Activated CD8-positive, alpha-beta memory T cell treated with anti-CD3 and anti-CD28 coated beads for 36 hours (primary cell): ENCODE measurements around the gene FUT9. TPM values are rescaled to one million over a fixed set of nuclear protein-coding genes. Genes with fewer than 3 reads are reported as not detected.

Experiments used
- CTCF ChIA-PET: fragments of 350-600 bp; sonication (Branson Sonifier 250); formaldehyde crosslinking; loops from one replicate; lab custom pipeline; 2021; ENCODE audit warnings: antibody characterized with exemption; lab: Charles Lee
- POLR2A ChIA-PET: fragments of 350-600 bp; sonication (Branson Sonifier 250); formaldehyde crosslinking; loops from one replicate; lab custom pipeline; 2021; ENCODE audit warnings: antibody characterized with exemption; lab: Charles Lee
- total RNA-seq, 2 experiments: library from RNA; stranded (reverse); gene quantifications; one replicate each; pipeline ENCODE4 v1.2.3, GENCODE V29; 2021

Gene FUT9
- total RNA-seq, 2 experiments from 2014 or later = not detected

DNA sequence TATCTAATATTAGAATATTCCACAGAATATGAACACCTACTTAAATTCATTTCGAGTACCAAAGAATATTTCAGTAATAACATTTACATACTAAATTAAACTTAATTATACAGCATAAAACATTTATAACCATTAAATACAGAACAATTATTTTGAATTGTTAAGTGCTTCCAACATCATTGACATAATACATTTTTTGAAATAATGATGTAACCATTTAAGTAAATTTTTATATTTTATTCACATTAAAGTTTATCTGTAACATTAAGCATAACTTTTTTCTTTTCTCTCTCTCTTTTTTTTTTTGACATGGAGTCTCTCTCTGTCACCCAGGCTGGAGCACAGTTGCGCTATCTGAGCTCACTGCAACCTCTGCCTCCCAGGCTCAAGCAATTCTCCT is 44.5 kb downstream of the FUT9 start:
- ChIA-PET POLR2A (no interaction called here), CTCF (no interaction called here)

- ChIA-PET CTCF (no interaction called here), POLR2A (no interaction called here)
These were observed 49.4 kb downstream of the FUT9 start for GRCh38 chr6:96065213-96065612.

DNA sequence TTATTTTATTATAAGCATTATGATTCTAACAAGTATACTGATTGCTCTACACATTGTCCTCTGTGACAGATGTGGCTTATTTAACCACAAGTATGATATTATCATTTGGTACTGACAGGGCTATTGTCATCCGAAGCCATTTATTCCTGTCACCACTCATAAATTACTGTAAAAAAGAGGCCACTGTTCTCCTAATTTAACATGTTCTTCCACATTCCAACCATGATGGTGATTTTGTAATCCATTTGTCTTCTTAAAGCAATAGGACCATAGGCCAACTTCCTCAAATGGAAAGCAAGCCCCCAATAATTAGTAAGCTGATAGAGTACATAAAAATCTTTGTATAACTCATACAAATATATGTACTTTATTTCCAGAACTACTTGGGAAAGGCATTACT is 50.6 kb downstream of the FUT9 start:
- CTCF ChIA-PET = no interaction called here
- POLR2A ChIA-PET = no interaction called here

- ChIA-PET CTCF (no interaction called here), POLR2A (no interaction called here)
These were observed 57.8 kb downstream of the FUT9 start for GRCh38 chr6:96073555-96073954.

- POLR2A ChIA-PET = no interaction called here
- CTCF ChIA-PET = no interaction called here
These were observed 58.2 kb downstream of the FUT9 start for GRCh38 chr6:96074006-96074405.

GRCh38 chr6:96075826-96076225 is 60.1 kb downstream of the FUT9 start:
- ChIA-PET POLR2A (no interaction called here), CTCF (no interaction called here)

GRCh38 chr6:96086745-96087144 is 71.0 kb downstream of the FUT9 start:
- ChIA-PET CTCF (no interaction called here), POLR2A (no interaction called here)

- POLR2A ChIA-PET = no interaction called here
- CTCF ChIA-PET = no interaction called here
These were observed 73.4 kb downstream of the FUT9 start for GRCh38 chr6:96089173-96089572.

DNA sequence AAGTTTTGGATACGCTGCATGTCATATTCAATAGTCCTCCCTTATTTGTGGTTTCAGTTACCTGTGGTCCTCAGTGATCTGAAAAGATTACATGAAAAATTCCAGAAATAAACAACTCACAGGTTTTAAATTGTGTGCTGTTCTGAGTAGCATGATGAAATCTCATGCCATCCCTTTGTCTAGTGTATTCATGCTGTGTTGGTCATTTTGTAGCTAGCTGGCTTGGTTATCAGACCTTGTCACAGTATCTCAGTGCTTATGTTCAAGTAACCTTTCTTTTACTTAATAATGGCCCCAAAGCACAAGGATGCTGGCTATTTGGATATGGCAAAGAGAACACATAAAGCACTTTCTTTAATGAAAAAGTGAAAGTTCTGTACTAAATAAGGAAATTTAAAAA is 78.3 kb downstream of the FUT9 start:
- CTCF ChIA-PET = no interaction called here
- POLR2A ChIA-PET = no interaction called here

DNA sequence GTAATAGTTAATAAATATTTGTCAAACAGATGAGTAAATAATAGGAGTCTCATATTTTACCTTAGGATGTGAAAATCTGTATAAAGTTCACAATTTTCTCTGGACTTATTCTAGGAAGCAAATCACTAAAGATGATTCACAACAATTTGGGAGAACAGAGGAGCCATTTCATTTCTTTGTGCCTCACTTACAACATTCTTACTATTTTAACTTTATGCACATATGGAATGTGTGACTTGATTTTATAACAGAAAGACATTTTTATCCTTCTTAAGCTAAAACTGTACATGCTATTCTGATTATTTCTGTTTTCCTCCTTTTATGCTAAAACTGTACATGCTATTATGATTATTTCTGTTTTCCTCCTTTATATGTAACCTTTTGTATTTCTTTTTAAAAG is 83.3 kb downstream of the FUT9 start:
- POLR2A ChIA-PET = no interaction called here
- CTCF ChIA-PET = no interaction called here

DNA sequence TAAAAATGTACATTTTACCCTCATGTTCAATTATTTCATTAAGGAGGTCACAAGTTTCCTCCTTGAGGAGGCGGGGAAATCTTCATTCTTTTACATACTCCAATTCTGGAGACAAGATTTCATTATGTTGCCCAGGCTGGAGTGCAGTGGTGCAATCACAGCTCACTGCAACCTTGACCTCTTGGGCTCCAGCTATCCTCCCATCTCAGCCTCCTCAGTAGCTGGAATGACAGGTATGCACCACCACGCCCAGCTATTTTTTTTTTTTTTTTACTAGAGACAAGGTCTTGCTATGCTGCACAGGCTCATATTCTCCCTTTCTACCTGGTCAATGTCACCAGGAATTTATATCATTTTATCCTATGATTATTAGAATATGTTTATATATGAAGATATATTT is 85.8 kb downstream of the FUT9 start:
- ChIA-PET CTCF (no interaction called here), POLR2A (no interaction called here)

DNA sequence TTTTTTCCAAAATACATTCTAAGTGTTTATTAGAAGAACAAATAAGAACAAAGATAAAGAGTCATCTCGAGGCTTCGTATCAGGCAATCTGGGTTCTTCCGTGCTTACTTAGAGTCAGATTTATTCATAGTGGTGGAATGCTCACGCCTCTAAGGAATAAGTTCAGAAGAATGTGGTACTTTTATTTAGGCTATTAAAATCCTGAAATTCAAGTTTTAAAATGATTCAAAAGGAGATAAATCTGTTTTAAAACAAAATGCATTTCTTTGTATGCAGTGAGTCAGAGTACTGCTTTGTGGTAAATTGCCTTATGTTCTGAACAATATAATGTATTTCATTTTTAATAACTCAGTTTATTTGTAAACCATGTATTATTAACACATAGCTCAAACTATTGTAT is 89.1 kb downstream of the FUT9 start:
- ChIA-PET CTCF (no interaction called here), POLR2A (no interaction called here)

DNA sequence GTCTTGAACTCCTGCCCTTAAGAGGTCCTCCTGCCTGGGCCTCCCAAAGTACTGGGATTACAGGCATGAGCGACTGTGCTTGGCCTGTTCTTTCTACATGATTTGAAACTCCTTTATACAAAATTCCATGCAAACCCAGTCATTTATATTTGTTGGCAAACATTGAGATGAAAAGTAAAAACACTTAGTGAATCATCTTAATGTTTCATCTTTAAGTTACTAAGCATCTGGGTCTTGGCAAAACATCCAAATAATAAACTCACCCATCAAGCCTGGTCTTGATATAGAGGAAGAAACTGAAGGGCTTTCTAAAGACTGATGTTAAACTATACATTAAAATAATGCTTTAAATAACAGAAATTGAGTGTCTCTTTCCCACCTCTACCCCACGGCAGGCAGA is 95.1 kb downstream of the FUT9 start:
- CTCF ChIA-PET = no interaction called here
- POLR2A ChIA-PET = no interaction called here

- POLR2A ChIA-PET = no interaction called here
- CTCF ChIA-PET = no interaction called here
These were observed 100.9 kb downstream of the FUT9 start for GRCh38 chr6:96116674-96117073.

GRCh38 chr6:96124778-96125177 is 109.0 kb downstream of the FUT9 start:
- ChIA-PET CTCF (no interaction called here), POLR2A (no interaction called here)

DNA sequence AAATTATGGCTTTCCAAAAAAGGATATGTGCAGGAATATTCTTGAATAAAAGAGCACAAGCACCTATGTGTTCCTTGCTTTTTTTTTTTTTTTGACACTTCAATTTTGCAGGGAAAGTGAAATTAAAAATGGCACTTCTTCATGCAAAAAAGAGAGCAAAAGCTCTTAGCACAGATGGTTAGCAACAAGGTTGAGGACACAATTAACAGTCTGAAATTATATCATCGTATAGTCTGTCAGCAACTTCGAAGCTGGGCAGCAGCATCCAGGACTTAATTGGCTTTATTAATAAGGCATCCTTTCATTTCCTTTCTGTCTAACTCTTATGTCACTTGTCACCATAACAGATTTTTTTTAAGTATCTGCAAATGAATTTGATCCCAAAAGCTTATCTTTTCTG is 122.6 kb downstream of the FUT9 start:
- ChIA-PET POLR2A (no interaction called here), CTCF (no interaction called here)

- ChIA-PET CTCF (no interaction called here), POLR2A (no interaction called here)
These were observed 126.4 kb downstream of the FUT9 start for GRCh38 chr6:96142142-96142541.

GRCh38 chr6:96150431-96150830 is 134.7 kb downstream of the FUT9 start:
- ChIA-PET CTCF (no interaction called here), POLR2A (no interaction called here)

DNA sequence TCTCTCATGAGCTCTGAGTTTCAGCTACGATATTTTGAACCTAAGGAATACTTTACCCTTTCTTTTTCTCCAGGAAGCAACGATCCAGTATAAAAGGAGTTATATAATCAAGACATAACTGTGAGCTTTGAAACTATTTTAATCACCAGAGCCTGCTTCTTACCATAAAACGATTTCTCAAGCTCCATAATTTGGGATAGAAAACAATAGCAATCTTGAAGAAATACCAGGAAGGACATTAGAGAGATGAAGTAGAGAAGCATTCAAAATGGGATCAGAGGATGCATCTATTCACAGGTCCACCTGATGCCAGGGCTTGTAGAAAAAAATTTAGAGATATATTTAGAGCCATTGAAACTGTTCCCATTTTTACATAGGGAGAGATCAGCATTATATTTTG is 135.9 kb downstream of the FUT9 start:
- ChIA-PET POLR2A (no interaction called here), CTCF (no interaction called here)

DNA sequence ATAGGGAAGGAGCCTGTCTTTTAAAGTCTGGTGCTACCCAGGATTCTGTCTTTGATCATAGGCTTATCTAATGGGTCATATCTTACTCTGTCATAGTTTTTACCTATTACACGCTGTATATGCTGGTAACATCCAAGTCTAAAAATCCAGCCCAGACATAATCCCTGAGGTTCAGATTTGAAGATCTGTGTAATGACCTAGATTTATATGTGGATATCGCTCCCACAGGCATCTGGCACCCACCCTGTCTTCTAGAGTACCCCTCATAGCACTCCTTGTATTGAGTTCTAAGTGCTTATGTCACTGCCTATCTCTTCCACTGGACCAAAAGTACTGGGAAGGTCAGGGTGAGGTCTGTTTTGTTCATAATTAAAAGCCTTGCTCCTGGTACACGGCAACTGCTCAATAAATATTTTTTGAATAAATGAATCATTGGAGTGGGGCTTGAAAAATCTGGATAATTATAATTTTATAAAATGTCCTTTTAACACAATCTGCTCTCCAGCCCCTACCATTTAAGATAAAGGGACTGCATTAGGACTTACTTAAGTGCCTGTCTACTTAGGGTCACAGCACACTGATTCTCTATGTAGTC is 136.4 kb downstream of the FUT9 start:
- CTCF ChIA-PET = no interaction called here
- POLR2A ChIA-PET = no interaction called here

DNA sequence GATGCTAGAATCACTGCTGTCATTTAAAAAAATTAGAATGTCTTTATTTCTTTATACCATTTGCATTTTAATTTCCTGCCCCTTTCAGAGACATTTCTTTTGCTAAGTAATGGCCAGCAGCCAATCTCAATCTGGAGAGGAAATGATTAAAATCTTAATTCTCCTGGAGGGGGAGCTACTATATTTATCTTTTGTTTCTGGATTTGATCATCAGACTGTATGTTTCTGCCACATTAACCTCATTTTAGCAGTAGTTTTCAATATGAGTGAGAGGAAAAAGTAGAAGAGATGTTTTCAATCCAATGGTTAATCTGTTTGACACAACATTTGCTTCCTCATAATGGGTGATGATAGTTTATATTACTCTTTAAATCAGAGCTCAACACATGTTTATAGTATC is 138.0 kb downstream of the FUT9 start:
- POLR2A ChIA-PET = no interaction called here
- CTCF ChIA-PET = no interaction called here

DNA sequence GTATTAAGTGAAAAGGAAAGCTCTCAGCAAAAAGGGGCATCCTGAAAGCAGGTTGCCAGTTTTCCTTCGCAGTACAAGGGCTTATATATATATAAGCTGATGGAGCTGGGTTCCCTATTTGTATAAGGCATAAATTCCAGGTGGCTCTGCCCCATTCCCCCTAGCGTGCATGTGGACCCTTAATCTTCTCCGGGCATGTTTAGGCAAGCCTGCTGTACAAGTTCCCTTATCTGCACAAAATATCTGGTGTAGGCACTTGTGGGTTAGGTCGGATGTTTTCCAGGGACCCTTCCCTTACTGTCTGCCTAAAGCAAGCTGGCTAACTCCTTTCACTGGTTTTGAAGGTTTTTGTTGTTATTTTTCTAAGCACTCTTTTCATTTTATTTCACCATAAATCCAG is 140.7 kb downstream of the FUT9 start:
- CTCF ChIA-PET = no interaction called here
- POLR2A ChIA-PET = no interaction called here
